T47D (cell line): Measurements from ENCODE around the gene ALG2.
"Not testable (repeated sequence)": the region's sequence is repeated elsewhere in the genome, so short reads cannot be mapped to it uniquely, and the experiment has no call there.

Source experiments
- DNase-seq, 2 experiments: peaks; one replicate each; pipeline versions ENCODE4 v3.0.0 to v3.0.0-alpha.2; 2011 to 2012; ENCODE audit warnings: low read depth in 1 of 2, low spot score in 1 of 2
- JUND ChIP-seq: IDR thresholded peaks from 2 replicates; pipeline ENCODE4 v1.6.1; 2012; ENCODE audit warnings: low read depth
- in situ Hi-C: cut with HindIII; loops from 2 replicates; pipeline ENCODE4 v1.10.0; 2016; ENCODE audit warnings: low sequenced_read_pairs, low pct_unique_long_range_greater_than_20kb

Gene ALG2

GRCh38 chr9:99197124-99197630, 24.6 kb downstream of the ALG2 start:
- no peak for DNase-seq
- in situ Hi-C loops: no loop called here
- no peak for TF ChIP-seq JUND

DNA sequence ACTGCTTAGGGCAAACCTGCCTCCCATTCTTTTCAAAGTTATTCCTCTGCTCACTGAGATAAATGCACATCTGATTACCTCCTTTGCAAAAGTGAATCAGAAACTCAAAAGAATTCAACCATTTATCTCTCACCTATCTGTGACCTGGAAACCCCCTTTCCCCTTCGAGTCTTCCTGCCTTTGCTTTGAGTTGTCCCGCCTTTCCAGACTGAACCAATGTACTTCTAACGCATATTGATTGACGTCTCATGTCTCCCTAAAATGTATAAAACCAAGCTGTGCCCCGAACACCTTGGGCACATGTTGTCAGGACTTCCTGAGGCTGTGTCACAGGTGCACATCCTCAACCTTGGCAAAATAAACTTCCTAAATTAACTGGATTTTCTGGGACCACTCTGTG, 25.3 kb downstream of the ALG2 start:
- in situ Hi-C loops, DNase-seq: not testable (repeated sequence)

DNA sequence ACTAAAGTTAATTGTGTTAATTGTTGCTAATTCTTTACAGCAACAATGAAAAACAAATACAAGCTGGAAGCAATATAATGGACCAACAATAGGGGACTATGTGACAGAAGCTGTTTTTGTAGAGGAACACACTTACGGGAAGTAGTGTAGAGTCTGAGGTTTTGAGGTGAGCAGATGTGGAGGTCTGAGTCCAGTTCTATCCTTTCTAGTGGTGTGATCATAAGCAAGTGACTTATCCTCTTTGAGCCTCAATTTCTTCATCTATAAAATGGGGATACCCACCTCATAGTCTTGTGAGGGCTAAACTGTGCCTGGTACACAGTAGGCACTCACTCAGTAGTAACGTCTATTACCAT, 28.3 kb downstream of the ALG2 start:
- no peak for TF ChIP-seq JUND
- DNase-seq: no peak
- in situ Hi-C loops: no loop called here

GRCh38 chr9:99192786-99193465, 28.8 kb downstream of the ALG2 start:
- no peak for DNase-seq
- no peak for TF ChIP-seq JUND
- in situ Hi-C loops: no loop called here

GRCh38 chr9:99190597-99191283, 31.0 kb downstream of the ALG2 start:
- in situ Hi-C loops: no loop called here
- TF ChIP-seq JUND: no peak
- DNase-seq: no peak

GRCh38 chr9:99189887-99190596, 31.7 kb downstream of the ALG2 start:
- DNase-seq: no peak
- TF ChIP-seq JUND: no peak
- in situ Hi-C loops: no loop called here

- no peak for TF ChIP-seq JUND
- in situ Hi-C loops: no loop called here
- no peak for DNase-seq
Observed at GRCh38 chr9:99189186-99189585, 32.6 kb downstream of the ALG2 start.

GRCh38 chr9:99187311-99187710, 34.4 kb downstream of the ALG2 start:
- DNase-seq: no peak
- in situ Hi-C loops: no loop called here
- TF ChIP-seq JUND: no peak

DNA sequence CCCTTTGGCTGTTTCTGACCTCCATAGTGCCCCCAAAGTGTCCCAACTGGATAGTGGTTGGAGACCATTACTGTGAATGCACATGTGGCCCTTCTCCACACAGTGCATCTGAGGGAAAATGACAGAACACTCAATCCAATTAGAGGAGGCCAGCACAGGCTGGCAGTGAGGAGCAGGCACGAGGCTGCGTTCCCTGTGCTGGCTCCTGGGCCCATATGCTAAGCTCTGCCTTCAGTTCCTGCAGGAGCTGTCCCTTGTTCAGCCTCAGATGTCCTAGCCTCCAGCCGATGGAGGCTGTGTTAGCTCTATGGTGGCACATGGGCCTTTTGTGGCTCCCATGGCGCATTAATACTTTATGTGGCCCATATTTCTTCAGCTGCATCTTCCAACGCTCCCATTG, 35.8 kb downstream of the ALG2 start:
- DNase-seq: no peak
- TF ChIP-seq JUND: no peak
- in situ Hi-C loops: no loop called here

DNA sequence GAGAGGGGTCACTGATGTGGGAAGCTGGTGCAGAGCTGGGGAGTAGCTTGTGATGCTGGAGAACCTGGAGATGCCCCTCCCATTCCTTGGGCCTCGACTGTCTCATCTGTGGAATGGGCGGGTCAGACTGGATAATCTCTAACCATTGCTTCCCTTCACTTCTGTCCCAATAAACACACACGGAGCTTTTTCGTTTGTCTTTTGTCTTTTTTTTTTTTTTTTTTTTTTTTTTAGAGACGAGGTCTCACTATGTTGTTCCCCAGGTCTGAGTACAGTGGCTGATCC, 36.5 kb downstream of the ALG2 start:
- TF ChIP-seq JUND: no peak
- no peak for DNase-seq
- in situ Hi-C loops: no loop called here

DNA sequence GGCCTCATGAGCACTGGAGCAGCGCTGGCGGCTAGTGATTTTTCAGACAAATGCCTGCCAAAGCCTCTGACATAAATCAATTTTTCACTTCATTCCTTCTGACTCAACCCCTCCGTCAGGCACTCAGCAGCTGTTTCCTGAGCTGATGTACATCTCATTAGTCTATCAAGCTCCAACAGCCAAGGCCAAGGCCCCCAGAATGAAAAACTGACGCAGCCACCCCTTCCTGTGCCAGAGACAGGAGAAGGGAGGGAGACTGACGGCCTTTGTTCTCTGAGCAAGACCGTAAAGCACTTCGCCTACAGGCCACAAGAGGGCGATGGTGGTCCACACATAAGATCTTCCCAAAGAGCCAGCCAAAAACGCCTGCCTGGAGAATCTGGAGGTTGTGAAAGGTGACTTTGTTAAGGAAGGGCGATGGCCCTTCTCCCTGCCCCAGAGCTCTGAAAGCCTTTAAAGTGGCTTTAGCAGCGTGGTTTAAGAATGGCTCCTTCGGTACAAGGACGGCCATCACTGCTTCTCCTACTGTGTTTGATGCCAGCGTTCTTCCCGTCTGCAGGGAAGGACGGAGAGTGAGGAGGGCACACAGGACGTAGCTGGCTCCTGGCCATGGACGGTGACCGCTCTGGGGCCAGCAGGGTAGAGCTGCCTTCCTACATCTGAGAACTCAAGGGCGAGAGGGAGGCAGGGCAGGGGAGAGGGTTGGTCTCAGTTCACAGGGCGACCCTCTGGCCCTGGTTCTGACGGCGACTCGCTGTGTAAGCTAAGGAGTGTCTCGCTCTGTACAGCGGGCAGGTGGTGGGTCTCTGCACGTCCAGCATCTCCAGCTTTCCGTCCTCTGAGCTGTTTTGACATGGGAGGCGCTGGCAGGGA, 37.0 kb downstream of the ALG2 start:
- DNase-seq: peak; percentile 55 to 82
- no peak for TF ChIP-seq JUND
- in situ Hi-C loops: no loop called here

- DNase-seq: no peak
- no peak for TF ChIP-seq JUND
- in situ Hi-C loops: no loop called here
Observed at GRCh38 chr9:99184110-99184474, 37.6 kb downstream of the ALG2 start.

- in situ Hi-C loops: no loop called here
- DNase-seq: no peak
- no peak for TF ChIP-seq JUND
Observed at GRCh38 chr9:99183616-99184015, 38.1 kb downstream of the ALG2 start.
